ENCODE measurements around the gene SLC35G6. TPM values are rescaled to one million over a fixed set of nuclear protein-coding genes. Genes with fewer than 3 reads are reported as not detected.

The SLC35G6 gene
- total and polyA plus RNA-seq, 2 donors (not counting 1 experiment from before 2014, with no cell fraction given): not detected

DNA sequence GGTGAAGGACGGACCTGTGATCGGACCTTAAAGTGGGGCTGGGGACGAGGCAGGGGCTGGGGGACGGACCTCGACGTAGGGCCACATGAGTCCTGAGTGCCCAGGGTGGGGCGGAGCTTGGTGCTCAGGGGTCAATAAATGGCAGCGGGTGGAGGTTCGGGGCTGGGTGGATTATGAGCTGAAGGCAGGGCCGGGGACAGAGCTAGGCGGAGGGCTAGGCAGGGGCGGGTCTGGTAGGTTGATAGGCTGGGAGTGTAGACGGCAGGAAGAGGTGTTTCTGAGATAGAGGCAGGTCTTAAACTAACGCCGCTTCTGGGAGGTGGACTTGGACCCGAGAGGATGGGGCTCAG is 35.7 kb upstream of the SLC35G6 start:
- no peak for TF ChIP-seq EZH2 (IDR thresholded peaks at IDR 0.05; ENCODE audit: low read length, missing control alignments)
- TF ChIP-seq, protein P1, sequence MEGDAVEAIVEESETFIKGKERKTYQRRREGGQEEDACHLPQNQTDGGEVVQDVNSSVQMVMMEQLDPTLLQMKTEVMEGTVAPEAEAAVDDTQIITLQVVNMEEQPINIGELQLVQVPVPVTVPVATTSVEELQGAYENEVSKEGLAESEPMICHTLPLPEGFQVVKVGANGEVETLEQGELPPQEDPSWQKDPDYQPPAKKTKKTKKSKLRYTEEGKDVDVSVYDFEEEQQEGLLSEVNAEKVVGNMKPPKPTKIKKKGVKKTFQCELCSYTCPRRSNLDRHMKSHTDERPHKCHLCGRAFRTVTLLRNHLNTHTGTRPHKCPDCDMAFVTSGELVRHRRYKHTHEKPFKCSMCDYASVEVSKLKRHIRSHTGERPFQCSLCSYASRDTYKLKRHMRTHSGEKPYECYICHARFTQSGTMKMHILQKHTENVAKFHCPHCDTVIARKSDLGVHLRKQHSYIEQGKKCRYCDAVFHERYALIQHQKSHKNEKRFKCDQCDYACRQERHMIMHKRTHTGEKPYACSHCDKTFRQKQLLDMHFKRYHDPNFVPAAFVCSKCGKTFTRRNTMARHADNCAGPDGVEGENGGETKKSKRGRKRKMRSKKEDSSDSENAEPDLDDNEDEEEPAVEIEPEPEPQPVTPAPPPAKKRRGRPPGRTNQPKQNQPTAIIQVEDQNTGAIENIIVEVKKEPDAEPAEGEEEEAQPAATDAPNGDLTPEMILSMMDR (conservative IDR thresholded peaks at IDR 0.05 in 1 of 2, IDR thresholded peaks at IDR 0.05 in 1 of 2; ENCODE audit: low read depth in 1 of 2, low read length in 2 of 2): no peak
- Histone ChIP-seq H2AFZ (ENCODE audit: low read length) (peak overlapping the region; percentile 20), H3K4me3 (replicated peaks in 1 of 4; ENCODE audit: control extremely low read depth in 1 of 4, insufficient read depth in 1 of 4, low read depth in 3 of 4, low read length in 4 of 4) (peak overlapping the region in 1 of 4 experiments; percentile 49), H3K79me2 (ENCODE audit: control insufficient read depth, insufficient read depth, low read length) (no peaks in the 10 kb centered on the region), H3K9ac (ENCODE audit: insufficient read depth, low read length) (no peak overlapping the region), H3K27me3 (ENCODE audit: control insufficient read depth, insufficient read depth, low read length) (peaks cover 22% of the 10 kb centered on the region), H3K4me2 (ENCODE audit: extremely low read depth, insufficient read depth, low read length) (peak overlapping the region; percentile 59), H3K4me1 (ENCODE audit: control insufficient read depth, extremely low read depth, insufficient read depth, low read length) (peaks cover 7% of the 10 kb centered on the region), H3K9me3 (ENCODE audit: control insufficient read depth, insufficient read depth, low read depth, low read length) (no peaks in the 10 kb centered on the region), H3K27ac (ENCODE audit: insufficient read depth, low read length) (no peak overlapping the region), H3K36me3 (ENCODE audit: control insufficient read depth, insufficient read depth, low read length) (no peaks in the 10 kb centered on the region), H4K20me1 (ENCODE audit: control insufficient read depth, extremely low read depth, insufficient read depth, low read length) (no peaks in the 10 kb centered on the region)
- no peak for DNase-seq (ENCODE audit: low read depth in 2 of 2)

DNA sequence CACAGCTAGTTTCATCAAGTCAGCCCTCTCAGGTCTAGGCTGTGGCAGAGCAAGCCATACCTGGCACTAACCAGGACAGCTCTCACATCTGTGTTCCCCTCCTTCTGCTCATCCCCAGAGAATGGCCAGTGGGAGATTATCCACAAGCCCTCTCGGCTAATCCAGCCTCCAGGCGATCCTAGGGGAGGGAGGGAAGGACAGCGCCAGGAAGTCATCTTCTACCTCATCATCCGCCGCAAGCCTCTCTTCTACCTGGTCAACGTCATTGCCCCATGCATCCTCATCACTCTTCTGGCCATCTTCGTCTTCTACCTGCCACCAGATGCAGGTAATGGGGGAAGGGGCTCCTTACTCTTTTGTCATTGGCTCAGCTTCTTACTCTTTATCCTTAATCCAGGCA is 32.8 kb upstream of the SLC35G6 start:
- Histone ChIP-seq H3K79me2 (ENCODE audit: control insufficient read depth, insufficient read depth, low read length) (no peaks in the 10 kb centered on the region), H3K27me3 (ENCODE audit: control insufficient read depth, insufficient read depth, low read length) (peaks cover 16% of the 10 kb centered on the region), H3K4me2 (ENCODE audit: extremely low read depth, insufficient read depth, low read length) (no peak overlapping the region), H4K20me1 (ENCODE audit: control insufficient read depth, extremely low read depth, insufficient read depth, low read length) (no peaks in the 10 kb centered on the region), H3K27ac (ENCODE audit: insufficient read depth, low read length) (no peak overlapping the region), H3K4me3 (replicated peaks in 1 of 4; ENCODE audit: control extremely low read depth in 1 of 4, insufficient read depth in 1 of 4, low read depth in 3 of 4, low read length in 4 of 4) (no peak overlapping the region), H3K9me3 (ENCODE audit: control insufficient read depth, insufficient read depth, low read depth, low read length) (no peaks in the 10 kb centered on the region), H3K36me3 (ENCODE audit: control insufficient read depth, insufficient read depth, low read length) (no peaks in the 10 kb centered on the region), H3K4me1 (ENCODE audit: control insufficient read depth, extremely low read depth, insufficient read depth, low read length) (peaks cover 6% of the 10 kb centered on the region), H3K9ac (ENCODE audit: insufficient read depth, low read length) (no peak overlapping the region), H2AFZ (ENCODE audit: low read length) (no peak overlapping the region)
- no peak for DNase-seq (ENCODE audit: low read depth in 2 of 2)
- TF ChIP-seq EZH2 (IDR thresholded peaks at IDR 0.05; ENCODE audit: low read length, missing control alignments): no peak
- TF ChIP-seq, protein P1 (conservative IDR thresholded peaks at IDR 0.05 in 1 of 2, IDR thresholded peaks at IDR 0.05 in 1 of 2; ENCODE audit: low read depth in 1 of 2, low read length in 2 of 2): no peak

DNA sequence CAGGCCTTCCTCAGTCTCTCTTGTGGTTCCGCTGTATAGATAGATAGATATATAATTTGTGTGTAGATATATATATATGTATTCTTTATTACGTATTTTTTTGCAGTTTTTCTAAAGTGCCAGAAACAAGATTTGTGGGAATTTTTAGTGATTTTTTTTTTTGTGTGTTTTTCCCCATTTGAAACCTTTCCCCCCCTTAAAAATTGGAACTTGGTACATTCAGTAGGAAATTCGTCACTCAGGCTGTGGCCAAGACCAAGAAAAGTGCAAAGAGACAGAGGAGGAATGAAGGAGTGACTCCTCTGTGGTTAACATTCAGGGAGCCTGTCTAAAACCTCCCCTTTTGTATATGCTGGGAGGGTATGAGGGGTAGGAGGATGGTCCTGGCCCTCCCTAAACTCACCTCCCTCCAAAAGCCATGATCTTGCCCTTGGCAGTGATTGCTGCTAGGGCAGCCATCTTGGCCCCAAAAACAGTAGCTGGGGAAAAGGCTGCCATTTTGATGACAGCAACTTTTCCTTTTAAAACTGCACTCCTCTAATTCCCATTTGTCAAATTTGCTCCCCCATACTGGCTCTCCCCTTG is 21.2 kb upstream of the SLC35G6 start:
- Histone ChIP-seq H3K79me2 (ENCODE audit: control insufficient read depth, insufficient read depth, low read length) (no peaks in the 10 kb centered on the region), H3K27me3 (ENCODE audit: control insufficient read depth, insufficient read depth, low read length) (no peaks in the 10 kb centered on the region), H2AFZ (ENCODE audit: low read length) (no peak overlapping the region), H3K4me3 (replicated peaks in 1 of 4; ENCODE audit: control extremely low read depth in 1 of 4, insufficient read depth in 1 of 4, low read depth in 3 of 4, low read length in 4 of 4) (no peak overlapping the region), H4K20me1 (ENCODE audit: control insufficient read depth, extremely low read depth, insufficient read depth, low read length) (no peaks in the 10 kb centered on the region), H3K36me3 (ENCODE audit: control insufficient read depth, insufficient read depth, low read length) (peaks cover 18% of the 10 kb centered on the region), H3K4me1 (ENCODE audit: control insufficient read depth, extremely low read depth, insufficient read depth, low read length) (no peaks in the 10 kb centered on the region), H3K27ac (ENCODE audit: insufficient read depth, low read length) (no peak overlapping the region), H3K4me2 (ENCODE audit: extremely low read depth, insufficient read depth, low read length) (no peak overlapping the region), H3K9ac (ENCODE audit: insufficient read depth, low read length) (no peak overlapping the region), H3K9me3 (ENCODE audit: control insufficient read depth, insufficient read depth, low read depth, low read length) (no peaks in the 10 kb centered on the region)
- peak in 1 of 2 donors; percentile 37 for DNase-seq (ENCODE audit: low read depth in 2 of 2)
- TF ChIP-seq, protein P1 (conservative IDR thresholded peaks at IDR 0.05 in 1 of 2, IDR thresholded peaks at IDR 0.05 in 1 of 2; ENCODE audit: low read depth in 1 of 2, low read length in 2 of 2): no peak
- TF ChIP-seq EZH2 (IDR thresholded peaks at IDR 0.05; ENCODE audit: low read length, missing control alignments): no peak
